Body of pancreas (tissue), 4 donors: ENCODE results near the gene LRP2BP.

Experiments used
- CTCF ChIP-seq, 7 experiments: fragments of 450-650 bp in 4 of 7; fragments of 200-600 bp in 3 of 7; sonication (generic) in 3 of 7; IDR thresholded peaks; one replicate each; pipeline ENCODE4 v1.5.1; 2016 to 2019; ENCODE audit warnings: antibody characterized with exemption in 7 of 7
- POLR2A ChIP-seq, 3 donors: fragments of 450-650 bp; IDR thresholded peaks; one replicate each; pipeline ENCODE4 v1.6.1; 2016; ENCODE audit warnings: antibody characterized with exemption in 3 of 3, mild to moderate bottlenecking in 2 of 3

- TF ChIP-seq CTCF (IDR thresholded peaks at IDR 0.05) (no peak), POLR2A (IDR thresholded peaks at IDR 0.05) (no peak)
These were observed 21.2 kb upstream of the LRP2BP start for GRCh38 chr4:185416955-185417354.
